Measurements from ENCODE around the gene SLC4A2.
"Not testable (repeated sequence)": the region's sequence is repeated elsewhere in the genome, so short reads cannot be mapped to it uniquely, and the experiment has no call there.

Gene SLC4A2

DNA sequence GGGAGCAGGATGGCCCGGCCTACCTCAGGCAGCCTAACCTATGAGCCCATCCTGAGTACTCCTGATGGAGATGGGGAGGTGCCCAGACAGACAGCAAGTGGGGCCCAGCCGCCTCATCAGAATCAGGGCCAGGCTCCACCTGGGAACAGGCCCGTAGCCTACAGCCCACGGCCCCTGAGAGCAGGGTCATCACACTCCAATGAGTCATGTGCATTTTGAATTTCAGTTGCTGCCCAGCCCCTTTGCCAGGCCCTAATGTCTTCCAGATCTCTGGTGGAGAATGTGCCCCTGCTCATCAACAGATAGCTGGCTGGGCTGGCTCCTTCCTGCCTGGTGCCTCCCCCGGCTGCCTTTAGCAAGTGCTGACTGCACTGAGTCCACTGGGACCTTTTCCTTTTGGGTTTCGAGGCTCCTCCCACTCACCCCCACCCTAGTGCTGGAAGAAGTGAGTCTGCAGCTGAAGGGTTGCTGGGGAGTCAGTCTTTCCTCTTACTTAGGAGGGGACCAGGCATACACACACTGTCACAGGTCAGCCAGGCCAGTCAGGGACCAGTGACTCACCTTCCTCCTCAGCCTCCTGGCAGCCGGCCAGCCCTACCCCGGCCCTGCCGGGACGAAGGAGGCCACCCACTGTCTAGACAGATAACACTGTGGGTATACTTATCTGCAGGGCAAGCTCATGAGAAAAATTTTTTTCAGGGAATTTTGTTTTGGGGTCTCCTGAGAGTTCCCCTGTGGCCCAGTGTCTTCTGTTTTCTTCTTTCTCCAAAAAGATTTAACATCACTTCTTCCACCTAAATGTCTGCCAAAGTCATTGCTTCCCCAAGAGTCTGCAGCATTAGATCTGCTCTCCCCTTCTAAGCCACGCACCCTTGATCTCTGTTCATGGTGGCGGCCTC lies 20.2 kb upstream of the SLC4A2 start:
- no peak overlapping the region for H3K4me3 ChIP-seq (ENCODE audit: low read depth, low read length)
- in situ Hi-C loops (cut with HindIII; ENCODE audit: low sequenced_read_pairs), result no loop called here
- peak; percentile 23 for DNase-seq (ENCODE audit: low read depth)
- TF ChIP-seq, protein P1, sequence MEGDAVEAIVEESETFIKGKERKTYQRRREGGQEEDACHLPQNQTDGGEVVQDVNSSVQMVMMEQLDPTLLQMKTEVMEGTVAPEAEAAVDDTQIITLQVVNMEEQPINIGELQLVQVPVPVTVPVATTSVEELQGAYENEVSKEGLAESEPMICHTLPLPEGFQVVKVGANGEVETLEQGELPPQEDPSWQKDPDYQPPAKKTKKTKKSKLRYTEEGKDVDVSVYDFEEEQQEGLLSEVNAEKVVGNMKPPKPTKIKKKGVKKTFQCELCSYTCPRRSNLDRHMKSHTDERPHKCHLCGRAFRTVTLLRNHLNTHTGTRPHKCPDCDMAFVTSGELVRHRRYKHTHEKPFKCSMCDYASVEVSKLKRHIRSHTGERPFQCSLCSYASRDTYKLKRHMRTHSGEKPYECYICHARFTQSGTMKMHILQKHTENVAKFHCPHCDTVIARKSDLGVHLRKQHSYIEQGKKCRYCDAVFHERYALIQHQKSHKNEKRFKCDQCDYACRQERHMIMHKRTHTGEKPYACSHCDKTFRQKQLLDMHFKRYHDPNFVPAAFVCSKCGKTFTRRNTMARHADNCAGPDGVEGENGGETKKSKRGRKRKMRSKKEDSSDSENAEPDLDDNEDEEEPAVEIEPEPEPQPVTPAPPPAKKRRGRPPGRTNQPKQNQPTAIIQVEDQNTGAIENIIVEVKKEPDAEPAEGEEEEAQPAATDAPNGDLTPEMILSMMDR (IDR thresholded peaks at IDR 0.05; ENCODE audit: low read depth, low read length, missing control alignments), result no peak

DNA sequence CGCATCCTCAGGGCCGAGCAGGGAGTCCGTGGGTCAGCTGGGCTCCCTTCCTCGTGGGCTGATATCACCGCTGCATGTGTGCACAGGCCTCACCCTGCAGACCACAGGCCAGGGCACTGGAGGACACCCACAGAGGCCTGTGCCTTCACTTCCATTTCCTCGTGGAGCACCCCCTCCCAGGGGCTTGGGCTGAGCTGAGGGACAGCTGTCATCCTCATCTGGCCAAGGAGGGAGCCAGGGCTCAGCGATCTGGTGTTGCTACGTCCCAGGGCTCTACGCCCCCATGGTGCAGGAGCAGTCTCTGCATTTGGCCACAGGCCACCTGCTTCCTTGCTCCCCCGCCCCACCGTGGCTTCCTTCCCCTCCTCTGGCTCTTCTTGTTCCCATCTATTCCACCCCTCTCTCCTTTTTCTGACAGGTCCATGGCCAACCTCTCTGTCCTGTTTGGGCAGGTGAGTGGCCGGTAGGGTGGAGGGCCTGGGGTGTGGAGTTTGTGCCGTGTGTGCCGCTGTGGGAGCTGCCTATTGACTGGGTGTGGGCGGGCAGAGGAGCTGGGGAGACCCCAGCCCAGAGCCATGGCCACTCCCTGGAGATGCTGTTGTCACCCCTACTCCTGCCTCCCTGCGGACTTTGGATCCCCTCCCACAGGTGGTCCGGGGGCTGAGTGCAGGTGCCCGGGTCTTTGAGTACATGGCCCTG lies 19.4 kb upstream of the SLC4A2 start:
- DNase-seq (ENCODE audit: low read depth), result no peak
- no peak overlapping the region for H3K4me3 ChIP-seq (ENCODE audit: low read depth, low read length)
- TF ChIP-seq, protein P1 (IDR thresholded peaks at IDR 0.05; ENCODE audit: low read depth, low read length, missing control alignments), result no peak
- in situ Hi-C loops (cut with HindIII; ENCODE audit: low sequenced_read_pairs), result no loop called here

DNA sequence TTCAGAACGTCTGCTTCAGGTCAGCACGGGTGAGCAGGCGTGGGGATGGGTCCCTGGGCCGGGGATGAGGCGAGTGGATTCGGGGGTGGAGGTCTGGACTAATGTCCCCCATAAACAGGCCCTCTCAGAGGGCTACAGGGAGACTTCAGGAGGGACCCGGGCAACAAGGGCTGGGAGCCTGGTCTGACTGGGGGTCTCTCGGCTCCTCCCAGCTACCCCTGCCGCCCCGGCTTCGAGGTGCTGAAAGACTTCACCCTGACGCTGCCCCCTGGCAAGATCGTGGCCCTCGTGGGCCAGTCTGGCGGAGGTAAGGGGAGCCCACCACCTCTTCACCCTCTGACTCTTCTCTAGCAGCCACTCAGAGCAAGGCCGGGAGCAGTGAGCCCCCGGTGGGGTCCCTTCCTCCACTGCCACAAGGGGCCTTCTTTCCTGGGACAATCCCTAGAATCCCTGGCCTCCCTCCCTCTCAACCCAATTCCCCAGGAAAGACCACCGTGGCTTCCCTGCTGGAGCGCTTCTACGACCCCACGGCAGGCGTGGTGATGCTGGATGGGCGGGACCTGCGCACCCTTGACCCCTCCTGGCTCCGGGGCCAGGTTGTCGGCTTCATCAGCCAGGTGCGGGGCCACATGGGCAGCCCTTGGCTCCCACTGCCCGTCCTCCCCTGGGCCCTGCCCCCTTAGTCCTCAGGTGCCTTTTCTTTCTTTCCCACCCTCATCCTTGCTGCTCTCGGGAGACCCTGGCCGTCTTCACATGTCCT lies 18.6 kb upstream of the SLC4A2 start:
- DNase-seq (ENCODE audit: low read depth), result no peak
- no peak overlapping the region for H3K4me3 ChIP-seq (ENCODE audit: low read depth, low read length)
- in situ Hi-C loops (cut with HindIII; ENCODE audit: low sequenced_read_pairs), result no loop called here
- TF ChIP-seq, protein P1 (IDR thresholded peaks at IDR 0.05; ENCODE audit: low read depth, low read length, missing control alignments), result no peak

DNA sequence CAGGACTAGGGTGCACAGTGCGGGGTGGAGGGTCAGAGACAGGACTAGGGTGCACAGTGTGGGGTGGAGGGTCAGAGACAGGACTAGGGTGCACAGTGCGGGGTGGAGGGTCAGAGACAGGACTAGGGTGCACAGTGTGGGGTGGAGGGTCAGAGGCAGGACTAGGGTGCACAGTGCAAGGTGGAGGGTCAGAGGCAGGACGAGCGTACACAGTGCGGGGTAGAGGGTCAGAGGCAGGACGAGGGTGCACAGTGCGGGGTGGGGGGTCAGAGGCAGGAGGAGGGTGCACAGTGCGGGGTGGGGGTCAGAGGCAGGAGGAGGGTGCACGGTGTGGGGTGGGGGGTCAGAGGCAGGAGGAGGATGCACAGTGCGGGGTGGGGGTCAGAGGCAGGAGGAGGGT lies 15.9 kb upstream of the SLC4A2 start:
- H3K4me3 ChIP-seq (ENCODE audit: low read depth, low read length); in situ Hi-C loops (cut with HindIII; ENCODE audit: low sequenced_read_pairs); DNase-seq (ENCODE audit: low read depth): not testable (repeated sequence)

DNA sequence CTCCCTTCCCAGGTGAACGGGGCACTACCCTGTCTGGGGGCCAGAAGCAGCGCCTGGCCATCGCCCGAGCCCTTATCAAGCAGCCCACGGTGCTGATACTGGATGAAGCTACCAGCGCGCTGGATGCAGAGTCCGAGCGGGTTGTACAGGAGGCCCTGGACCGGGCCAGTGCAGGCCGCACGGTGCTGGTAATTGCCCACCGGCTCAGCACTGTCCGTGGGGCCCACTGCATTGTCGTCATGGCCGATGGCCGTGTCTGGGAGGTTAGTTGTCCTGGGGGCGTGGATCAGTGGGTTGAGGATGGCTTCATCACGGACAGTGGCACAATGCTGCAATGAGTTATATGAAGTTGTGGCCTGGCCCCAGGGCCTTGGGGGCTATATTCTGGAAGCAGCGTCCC lies 15.4 kb upstream of the SLC4A2 start:
- TF ChIP-seq, protein P1 (IDR thresholded peaks at IDR 0.05; ENCODE audit: low read depth, low read length, missing control alignments), result no peak
- H3K4me3 ChIP-seq (ENCODE audit: low read depth, low read length), result no peak overlapping the region
- in situ Hi-C loops (cut with HindIII; ENCODE audit: low sequenced_read_pairs), result no loop called here
- DNase-seq (ENCODE audit: low read depth), result no peak

DNA sequence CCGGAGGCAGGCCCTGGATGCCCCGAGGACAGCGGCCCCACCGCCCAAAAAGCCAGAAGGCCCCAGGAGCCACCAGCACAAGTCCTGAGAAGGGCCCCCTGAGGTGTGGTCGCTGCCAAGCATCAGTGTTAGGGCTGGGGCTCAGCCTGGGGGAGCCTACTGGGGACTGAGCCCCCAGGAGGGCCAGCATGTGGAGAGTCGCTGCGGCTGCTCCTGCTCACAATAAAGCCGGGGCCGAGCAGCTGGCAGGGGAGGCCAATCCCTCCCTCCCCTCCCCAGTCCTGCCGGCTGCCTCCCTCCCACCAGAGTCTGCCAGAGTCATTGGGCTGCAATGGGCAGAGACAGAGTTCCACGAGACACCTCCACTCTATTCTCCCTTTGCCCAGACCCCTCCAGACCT lies 14.1 kb upstream of the SLC4A2 start:
- DNase-seq (ENCODE audit: low read depth), result no peak
- H3K4me3 ChIP-seq (ENCODE audit: low read depth, low read length), result no peak overlapping the region
- in situ Hi-C loops (cut with HindIII; ENCODE audit: low sequenced_read_pairs), result no loop called here
- TF ChIP-seq, protein P1 (IDR thresholded peaks at IDR 0.05; ENCODE audit: low read depth, low read length, missing control alignments), result no peak
